MM.1S (cell line): ENCODE measurements around the gene OR1Q1.

ENCODE experiments used
- DNase-seq: peaks from one replicate; pipeline ENCODE4 v3.0.0-alpha.2; 2015
- H2AFZ ChIP-seq: fragments of 300-600 bp; sonication (generic); 2 replicates; pipeline ENCODE4 v1.6.0; 2016; ENCODE audit warnings: antibody characterized with exemption, low read length
- H3F3A ChIP-seq: fragments of 300-600 bp; sonication (generic); 2 replicates; pipeline ENCODE4 v1.6.1; 2016; ENCODE audit warnings: mild to moderate bottlenecking, antibody characterized with exemption, low read length, moderate library complexity, mixed read lengths; ENCODE audit not compliant: insufficient read depth
- H3K27ac ChIP-seq: fragments of 300-600 bp; sonication (generic); 2 replicates; pipeline ENCODE4 v1.5.1; 2016; ENCODE audit warnings: mild to moderate bottlenecking, low read length
- H3K27me3 ChIP-seq: fragments of 300-600 bp; sonication (generic); replicated peaks from 2 replicates; pipeline ENCODE4 v1.6.0; 2016; ENCODE audit warnings: low read length; ENCODE audit not compliant: insufficient read depth
- H3K36me3 ChIP-seq: fragments of 300-600 bp; sonication (generic); replicated peaks from 2 replicates; pipeline ENCODE4 v1.6.1; 2016; ENCODE audit warnings: mild to moderate bottlenecking, low read length, mixed read lengths; ENCODE audit not compliant: insufficient read depth
- H3K4me1 ChIP-seq: fragments of 300-600 bp; sonication (generic); 2 replicates; pipeline ENCODE4 v1.6.1; 2016; ENCODE audit warnings: low read length, mixed read lengths
- H3K4me2 ChIP-seq: fragments of 300-600 bp; sonication (generic); 2 replicates; pipeline ENCODE4 v1.6.0; 2016; ENCODE audit warnings: low read depth, low read length
- H3K4me3 ChIP-seq: fragments of 300-600 bp; sonication (generic); 2 replicates; pipeline ENCODE4 v1.5.1; 2016; ENCODE audit warnings: low read length, mixed read lengths
- H3K79me2 ChIP-seq: fragments of 300-600 bp; sonication (generic); 2 replicates; pipeline ENCODE4 v1.6.1; 2016; ENCODE audit warnings: mixed run types, low read length, mixed read lengths
- H3K9ac ChIP-seq: fragments of 300-600 bp; sonication (generic); 2 replicates; pipeline ENCODE4 v1.6.1; 2016; ENCODE audit warnings: low read length, mixed read lengths
- H3K9me2 ChIP-seq: fragments of 300-600 bp; sonication (generic); replicated peaks from 2 replicates; pipeline ENCODE4 v1.6.1; 2016; ENCODE audit warnings: mild to moderate bottlenecking, low read length, mixed read lengths; ENCODE audit not compliant: insufficient read depth
- H3K9me3 ChIP-seq: fragments of 300-600 bp; sonication (generic); replicated peaks from 2 replicates; pipeline ENCODE4 v1.6.1; 2016; ENCODE audit warnings: mild to moderate bottlenecking, low read length, mixed read lengths; ENCODE audit not compliant: insufficient read depth
- H4K20me1 ChIP-seq: fragments of 300-600 bp; sonication (generic); 2 replicates; pipeline ENCODE4 v1.6.1; 2016; ENCODE audit warnings: mild to moderate bottlenecking, low read length, moderate library complexity, mixed read lengths; ENCODE audit not compliant: insufficient read depth
- EZH2 ChIP-seq: fragments of 300-600 bp; sonication (generic); optimal IDR thresholded peaks from 2 replicates; pipeline ENCODE3; 2017; ENCODE audit warnings: low read depth, mild to moderate bottlenecking, antibody characterized with exemption, low read length, mixed read lengths
- EZH2phosphoT487 ChIP-seq: fragments of 300-600 bp; sonication (generic); IDR thresholded peaks from 2 replicates; pipeline ENCODE4 v1.6.1; 2018; ENCODE audit warnings: antibody characterized with exemption, low read length
- TF ChIP-seq, protein P1 (sequence below): fragments of 300-600 bp; sonication (generic); IDR thresholded peaks from 2 replicates; pipeline ENCODE4 v1.5.1; 2016; ENCODE audit warnings: antibody characterized with exemption, low read length, mixed read lengths

OR1Q1 gene

DNA sequence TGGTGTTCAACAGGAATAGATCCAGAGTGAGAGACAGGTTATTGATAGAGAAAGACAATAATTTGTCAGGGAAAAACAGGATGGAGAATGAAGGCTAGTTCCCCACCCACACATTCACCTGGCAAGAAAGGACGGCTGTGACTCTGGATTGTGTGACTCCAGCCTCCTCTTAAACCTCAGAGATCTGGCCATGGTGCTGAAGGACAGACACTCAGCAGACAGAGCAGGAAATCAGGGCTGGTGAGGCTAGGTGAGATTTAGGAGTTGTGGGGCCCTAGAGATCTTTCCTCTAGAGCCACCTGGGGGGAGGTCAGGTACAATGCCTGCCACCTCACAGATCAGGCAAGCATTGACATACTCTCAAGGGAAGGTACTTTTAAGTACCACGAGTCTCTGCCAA lies 27.7 kb downstream of the OR1Q1 start:
- peak; percentile 14 for DNase-seq
- Histone ChIP-seq H3K36me3 (no peaks in the 10 kb centered on the region), H3K4me2 (no peak overlapping the region), H3K79me2 (no peaks in the 10 kb centered on the region), H3K27me3 (no peaks in the 10 kb centered on the region), H3K9me3 (no peaks in the 10 kb centered on the region), H3F3A (no peaks in the 10 kb centered on the region), H3K9me2 (no peaks in the 10 kb centered on the region), H3K4me3 (no peak overlapping the region), H3K9ac (no peak overlapping the region), H2AFZ (no peak overlapping the region), H3K27ac (no peak overlapping the region), H3K4me1 (no peaks in the 10 kb centered on the region), H4K20me1 (no peaks in the 10 kb centered on the region)
- TF ChIP-seq, protein P1, sequence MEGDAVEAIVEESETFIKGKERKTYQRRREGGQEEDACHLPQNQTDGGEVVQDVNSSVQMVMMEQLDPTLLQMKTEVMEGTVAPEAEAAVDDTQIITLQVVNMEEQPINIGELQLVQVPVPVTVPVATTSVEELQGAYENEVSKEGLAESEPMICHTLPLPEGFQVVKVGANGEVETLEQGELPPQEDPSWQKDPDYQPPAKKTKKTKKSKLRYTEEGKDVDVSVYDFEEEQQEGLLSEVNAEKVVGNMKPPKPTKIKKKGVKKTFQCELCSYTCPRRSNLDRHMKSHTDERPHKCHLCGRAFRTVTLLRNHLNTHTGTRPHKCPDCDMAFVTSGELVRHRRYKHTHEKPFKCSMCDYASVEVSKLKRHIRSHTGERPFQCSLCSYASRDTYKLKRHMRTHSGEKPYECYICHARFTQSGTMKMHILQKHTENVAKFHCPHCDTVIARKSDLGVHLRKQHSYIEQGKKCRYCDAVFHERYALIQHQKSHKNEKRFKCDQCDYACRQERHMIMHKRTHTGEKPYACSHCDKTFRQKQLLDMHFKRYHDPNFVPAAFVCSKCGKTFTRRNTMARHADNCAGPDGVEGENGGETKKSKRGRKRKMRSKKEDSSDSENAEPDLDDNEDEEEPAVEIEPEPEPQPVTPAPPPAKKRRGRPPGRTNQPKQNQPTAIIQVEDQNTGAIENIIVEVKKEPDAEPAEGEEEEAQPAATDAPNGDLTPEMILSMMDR: no peak
- TF ChIP-seq EZH2phosphoT487: no peak

DNA sequence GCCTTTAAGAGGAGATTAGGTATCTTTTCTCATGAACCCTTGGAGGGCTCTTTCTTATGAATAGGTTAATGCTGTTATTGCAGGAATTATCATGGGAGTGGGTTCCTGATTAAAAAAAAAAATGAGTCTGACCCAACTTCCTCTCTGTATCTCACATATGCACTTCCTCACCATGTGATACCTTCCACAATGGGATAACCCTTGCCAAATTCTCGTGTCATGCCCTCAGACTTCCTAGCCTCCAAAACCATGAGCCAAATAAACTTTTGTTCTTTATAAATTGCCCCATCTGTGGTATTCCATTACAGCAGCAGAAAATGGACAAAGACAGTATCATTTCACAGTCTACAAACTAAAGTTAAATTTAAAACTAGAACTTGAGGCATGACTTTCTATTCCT lies 41.8 kb downstream of the OR1Q1 start:
- H3K9ac ChIP-seq: no peak overlapping the region
- H3K9me3 ChIP-seq: no peaks in the 10 kb centered on the region
- no peaks in the 10 kb centered on the region for H3K36me3 ChIP-seq
- no peak for DNase-seq
- TF ChIP-seq, protein P1: no peak
- TF ChIP-seq EZH2: no peak
- H4K20me1 ChIP-seq: no peaks in the 10 kb centered on the region
- H3K9me2 ChIP-seq: no peaks in the 10 kb centered on the region
- no peak overlapping the region for H2AFZ ChIP-seq
- no peak overlapping the region for H3K4me2 ChIP-seq
- no peaks in the 10 kb centered on the region for H3K27me3 ChIP-seq
- H3K4me3 ChIP-seq: no peak overlapping the region
- no peak overlapping the region for H3K27ac ChIP-seq
- no peaks in the 10 kb centered on the region for H3F3A ChIP-seq
- no peaks in the 10 kb centered on the region for H3K79me2 ChIP-seq
- H3K4me1 ChIP-seq: no peaks in the 10 kb centered on the region

DNA sequence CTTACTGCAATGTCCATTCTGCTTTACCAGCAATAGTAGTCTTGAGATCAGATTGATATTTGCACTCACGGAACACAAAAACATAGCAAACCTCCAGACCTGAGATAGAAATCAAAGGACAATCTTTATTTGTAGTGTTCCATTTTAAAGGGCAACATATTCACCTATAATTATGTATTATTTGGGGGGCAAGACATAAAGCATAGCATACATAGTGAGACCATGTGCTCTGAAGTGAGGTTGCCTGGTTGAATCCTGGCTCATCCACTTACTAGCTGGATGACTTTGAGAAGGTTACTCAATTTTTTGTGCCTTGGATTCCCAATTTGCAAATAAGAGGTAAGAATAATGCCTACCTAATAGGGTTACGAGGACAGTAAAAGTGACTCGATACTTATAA lies 43.0 kb downstream of the OR1Q1 start, which contains the start of gene OR1B1:
OR1B1 (minus strand) TSS at position 101 of the 400 bp plus-strand sequence.
- Histone ChIP-seq H3F3A (no peaks in the 10 kb centered on the region), H3K4me1 (no peaks in the 10 kb centered on the region), H3K36me3 (no peaks in the 10 kb centered on the region), H3K79me2 (no peaks in the 10 kb centered on the region), H3K9ac (no peak within 1 kb of the TSS), H3K9me2 (no peaks in the 10 kb centered on the region), H3K4me2 (no peak within 1 kb of the TSS), H3K27me3 (no peaks in the 10 kb centered on the region), H3K4me3 (no peak within 1 kb of the TSS), H2AFZ (no peak within 1 kb of the TSS), H3K9me3 (no peaks in the 10 kb centered on the region), H4K20me1 (no peaks in the 10 kb centered on the region), H3K27ac (no peak within 1 kb of the TSS)
- no peak for DNase-seq
- no peak for TF ChIP-seq EZH2
- TF ChIP-seq, protein P1: no peak
- TF ChIP-seq EZH2phosphoT487: no peak
